Measurements from ENCODE around the gene KIAA0319L. TPM values are rescaled to one million over a fixed set of nuclear protein-coding genes. Genes with fewer than 3 reads are reported as not detected.

KIAA0319L gene
- total RNA-seq, 4 donors from 2014 or later, result 65.8 to 123 (median 111) TPM

DNA sequence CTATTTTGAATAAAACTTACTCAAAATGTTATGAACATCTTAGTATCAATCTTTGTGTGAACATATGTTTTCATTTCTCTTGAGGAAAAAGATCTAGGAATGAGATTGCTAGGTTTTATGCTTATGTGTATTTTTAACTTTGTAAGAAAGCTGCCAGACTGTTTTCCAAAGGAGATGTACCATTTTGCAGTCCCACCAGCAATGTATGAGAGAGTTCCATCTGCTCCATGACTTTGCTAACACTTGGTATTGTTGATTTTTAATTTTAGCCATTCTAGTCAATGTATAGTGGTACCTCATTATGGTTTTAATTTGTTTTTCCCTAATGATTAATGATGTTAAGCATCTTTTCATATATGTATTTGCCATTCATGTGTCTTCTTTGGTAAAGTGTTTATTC is 156.2 kb downstream of the KIAA0319L start:
- no peaks in the 10 kb centered on the region for H3K27me3 ChIP-seq
- no peak for DNase-seq
- no peaks in the 10 kb centered on the region for H3K9me3 ChIP-seq
- TF ChIP-seq POLR2A (IDR thresholded peaks at IDR 0.05), result no peak
- TF ChIP-seq, protein P1, sequence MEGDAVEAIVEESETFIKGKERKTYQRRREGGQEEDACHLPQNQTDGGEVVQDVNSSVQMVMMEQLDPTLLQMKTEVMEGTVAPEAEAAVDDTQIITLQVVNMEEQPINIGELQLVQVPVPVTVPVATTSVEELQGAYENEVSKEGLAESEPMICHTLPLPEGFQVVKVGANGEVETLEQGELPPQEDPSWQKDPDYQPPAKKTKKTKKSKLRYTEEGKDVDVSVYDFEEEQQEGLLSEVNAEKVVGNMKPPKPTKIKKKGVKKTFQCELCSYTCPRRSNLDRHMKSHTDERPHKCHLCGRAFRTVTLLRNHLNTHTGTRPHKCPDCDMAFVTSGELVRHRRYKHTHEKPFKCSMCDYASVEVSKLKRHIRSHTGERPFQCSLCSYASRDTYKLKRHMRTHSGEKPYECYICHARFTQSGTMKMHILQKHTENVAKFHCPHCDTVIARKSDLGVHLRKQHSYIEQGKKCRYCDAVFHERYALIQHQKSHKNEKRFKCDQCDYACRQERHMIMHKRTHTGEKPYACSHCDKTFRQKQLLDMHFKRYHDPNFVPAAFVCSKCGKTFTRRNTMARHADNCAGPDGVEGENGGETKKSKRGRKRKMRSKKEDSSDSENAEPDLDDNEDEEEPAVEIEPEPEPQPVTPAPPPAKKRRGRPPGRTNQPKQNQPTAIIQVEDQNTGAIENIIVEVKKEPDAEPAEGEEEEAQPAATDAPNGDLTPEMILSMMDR (IDR thresholded peaks at IDR 0.05), result no peak
- peaks cover 28 to 38% of the 10 kb centered on the region in 2 donors for H3K36me3 ChIP-seq
- H3K4me1 ChIP-seq, result no peaks in the 10 kb centered on the region
- intact Hi-C loops (cut with DNase I), result no loop called here
- H3K27ac ChIP-seq, result no peak overlapping the region
- H3K4me3 ChIP-seq (replicated peaks in 1 of 3), result no peak overlapping the region

- H3K27ac ChIP-seq, result no peak overlapping the region
- H3K27me3 ChIP-seq, result no peaks in the 10 kb centered on the region
- WGBS, 2 donors, result 96 to 99% methylated on average over 3 of the region's 3 CpGs
- no peaks in the 10 kb centered on the region for H3K4me1 ChIP-seq
- TF ChIP-seq, protein P1 (IDR thresholded peaks at IDR 0.05), result no peak
- TF ChIP-seq POLR2A (IDR thresholded peaks at IDR 0.05), result no peak
- DNase-seq, result no peak
- intact Hi-C loops (cut with DNase I), result no loop called here
- H3K36me3 ChIP-seq, result peaks cover 28 to 49% of the 10 kb centered on the region in 2 donors
- no peak overlapping the region for H3K4me3 ChIP-seq (replicated peaks in 1 of 3)
- no peaks in the 10 kb centered on the region for H3K9me3 ChIP-seq
Observed at GRCh38 chr1:35398739-35399138, 158.5 kb downstream of the KIAA0319L start.

DNA sequence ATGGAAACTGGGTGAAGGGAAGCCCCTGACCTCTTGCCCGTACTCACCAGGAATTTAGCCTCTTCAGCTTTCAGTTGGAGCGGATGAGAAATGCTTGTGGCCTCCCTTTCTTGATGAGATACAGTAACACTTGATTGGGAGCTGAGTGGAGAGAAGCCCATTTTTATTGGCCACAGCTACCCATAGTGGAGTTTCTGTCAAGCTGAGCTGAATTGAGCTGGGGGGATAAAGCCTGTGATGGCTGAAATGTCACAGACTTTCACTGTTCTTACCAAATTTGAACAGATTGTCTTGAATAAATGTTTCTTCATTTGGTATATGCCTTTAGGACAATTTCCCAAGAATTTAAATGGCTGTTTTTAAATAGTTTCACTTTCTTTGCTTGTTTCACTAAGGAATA is 162.8 kb downstream of the KIAA0319L start:
- Histone ChIP-seq H3K4me3 (replicated peaks in 1 of 3) (no peak overlapping the region), H3K36me3 (peaks cover 24 to 42% of the 10 kb centered on the region in 2 donors), H3K27ac (no peak overlapping the region), H3K4me1 (no peaks in the 10 kb centered on the region), H3K9me3 (no peaks in the 10 kb centered on the region), H3K27me3 (no peaks in the 10 kb centered on the region)
- intact Hi-C loops (cut with DNase I), result no loop called here
- TF ChIP-seq, protein P1 (IDR thresholded peaks at IDR 0.05), result no peak
- no peak for TF ChIP-seq POLR2A (IDR thresholded peaks at IDR 0.05)
- 88 to 90% methylated on average over 1 to 2 of the region's 2 CpGs for WGBS, 2 donors
- DNase-seq, result no peak

- intact Hi-C loops (cut with DNase I), result no loop called here
- Histone ChIP-seq H3K27ac (no peak overlapping the region), H3K9me3 (no peaks in the 10 kb centered on the region), H3K4me1 (no peaks in the 10 kb centered on the region), H3K36me3 (peaks cover 16 to 38% of the 10 kb centered on the region in 2 donors), H3K27me3 (no peaks in the 10 kb centered on the region), H3K4me3 (replicated peaks in 1 of 3) (no peak overlapping the region)
- 92 to 95% methylated on average over 10 of the region's 10 CpGs for WGBS, 2 donors
- DNase-seq, result no peak
- TF ChIP-seq, protein P1 (IDR thresholded peaks at IDR 0.05), result no peak
- no peak for TF ChIP-seq POLR2A (IDR thresholded peaks at IDR 0.05)
Observed at GRCh38 chr1:35390600-35391494, 166.4 kb downstream of the KIAA0319L start.

- Histone ChIP-seq H3K9me3 (no peaks in the 10 kb centered on the region), H3K36me3 (peaks cover 15 to 20% of the 10 kb centered on the region in 2 donors), H3K4me1 (no peaks in the 10 kb centered on the region), H3K27me3 (no peaks in the 10 kb centered on the region), H3K4me3 (replicated peaks in 1 of 3) (no peak overlapping the region), H3K27ac (no peak overlapping the region)
- no peak for TF ChIP-seq POLR2A (IDR thresholded peaks at IDR 0.05)
- TF ChIP-seq, protein P1 (IDR thresholded peaks at IDR 0.05), result no peak
- WGBS, 2 donors, result 91 to 93% methylated on average over 6 of the region's 6 CpGs
- DNase-seq, result no peak
- intact Hi-C loops (cut with DNase I), result no loop called here
Observed at GRCh38 chr1:35386959-35387358, 170.2 kb downstream of the KIAA0319L start.

All from thyroid gland (tissue), 4 donors.